HG03095 (cell line): Measurements from ENCODE around the gene ST6GALNAC5.

Experiments used
- ATAC-seq: cut with Tn5 transposase; IDR thresholded peaks from one replicate; pipeline ENCODE4 v1.9.1; 2021; ENCODE audit warnings: moderate library complexity; ENCODE audit not compliant: unreplicated experiment

ST6GALNAC5 gene

GRCh38 chr1:77039739-77040138 lies 172.5 kb downstream of the ST6GALNAC5 start:
- no peak for ATAC-seq

DNA sequence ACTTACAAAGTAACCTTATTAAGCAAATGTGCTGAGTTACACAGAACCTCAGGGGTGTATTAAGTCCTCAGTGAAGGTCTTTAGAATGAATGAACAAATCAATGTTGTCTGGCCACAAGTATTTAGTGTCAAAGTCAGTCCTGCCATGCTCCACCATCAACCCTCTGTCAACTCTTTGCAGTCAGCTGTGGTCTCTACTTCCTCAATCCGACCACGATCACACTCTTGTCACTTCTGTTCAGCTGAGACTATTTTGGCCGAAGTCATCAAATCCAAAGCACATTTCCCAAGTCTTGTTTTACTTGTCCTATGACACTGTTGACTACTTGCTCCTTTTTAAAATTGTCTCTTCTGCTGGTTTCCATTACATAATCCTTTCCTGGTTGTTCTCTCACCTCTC lies 173.5 kb downstream of the ST6GALNAC5 start:
- ATAC-seq = no peak

GRCh38 chr1:77044133-77044849 lies 177.0 kb downstream of the ST6GALNAC5 start:
- ATAC-seq = no peak

GRCh38 chr1:77047575-77047974 lies 180.3 kb downstream of the ST6GALNAC5 start:
- no peak for ATAC-seq

DNA sequence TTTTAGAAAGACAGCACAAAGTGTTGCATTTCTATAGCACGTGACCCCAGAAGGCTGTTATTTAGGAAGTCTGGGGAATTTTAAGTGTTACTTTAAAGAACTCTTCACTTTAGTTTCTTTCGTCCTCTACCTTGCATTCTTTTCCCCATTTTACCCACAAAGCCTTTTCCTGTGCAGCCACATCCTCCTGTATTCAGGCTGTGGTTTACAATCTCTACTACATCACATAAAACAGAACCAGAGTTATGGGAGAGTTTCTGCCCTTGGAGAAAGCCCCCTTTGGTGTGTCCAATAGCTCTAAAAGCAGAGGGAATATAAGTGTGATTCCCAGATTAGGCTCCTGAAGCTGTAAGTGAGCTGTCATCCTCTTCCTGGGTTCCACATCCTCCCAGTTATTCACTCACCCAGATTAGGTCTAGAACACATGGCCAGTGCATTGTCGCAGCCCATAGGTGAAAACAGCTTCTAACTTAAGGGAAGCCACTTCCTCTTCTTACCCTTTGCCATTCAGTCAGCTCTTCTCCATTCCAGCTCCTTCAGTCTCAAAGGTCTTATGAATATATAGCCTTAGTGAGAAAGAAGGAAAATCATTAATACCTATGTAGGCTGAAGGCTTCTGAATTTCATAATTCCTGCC lies 180.8 kb downstream of the ST6GALNAC5 start:
- ATAC-seq = no peak

GRCh38 chr1:77048615-77049005 lies 181.3 kb downstream of the ST6GALNAC5 start:
- no peak for ATAC-seq

DNA sequence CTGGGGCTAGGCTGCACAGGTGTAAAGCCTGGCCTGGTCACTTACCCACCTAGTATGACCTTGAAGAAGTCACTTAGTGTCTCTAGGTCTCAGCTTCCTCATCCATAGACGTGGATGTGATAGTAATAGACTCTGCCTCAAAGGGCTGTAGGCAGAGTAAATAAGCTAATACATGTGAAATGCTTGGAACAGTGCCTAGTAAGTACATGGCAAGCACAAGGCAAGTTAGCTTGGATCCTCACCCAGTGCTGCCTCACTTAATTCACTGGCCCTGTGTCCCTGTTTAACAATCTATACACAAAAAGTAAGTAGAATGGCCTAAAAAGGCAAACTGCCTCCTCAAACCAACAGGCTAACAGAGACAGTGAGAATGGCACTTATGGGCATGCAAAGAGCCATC lies 184.1 kb downstream of the ST6GALNAC5 start:
- ATAC-seq = no peak

DNA sequence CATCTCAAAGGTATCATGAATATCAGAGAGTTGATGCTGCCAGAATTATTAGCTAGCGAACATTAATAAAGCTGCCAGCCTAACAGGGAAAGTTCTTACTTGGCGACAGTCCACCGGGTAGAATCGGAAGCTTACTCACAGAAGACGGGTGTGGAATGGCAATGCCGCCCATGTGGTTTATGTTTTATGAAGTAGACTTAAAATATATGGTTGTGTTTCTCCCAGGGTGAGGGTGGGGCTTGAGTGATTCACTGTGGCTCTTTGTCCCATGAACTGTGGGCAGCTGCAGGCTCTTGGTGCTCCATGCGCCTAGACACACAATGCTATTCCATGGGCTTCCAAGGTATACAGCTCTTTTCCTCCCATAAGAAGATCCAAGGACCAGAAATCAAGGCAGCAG lies 189.2 kb downstream of the ST6GALNAC5 start:
- ATAC-seq = no peak

DNA sequence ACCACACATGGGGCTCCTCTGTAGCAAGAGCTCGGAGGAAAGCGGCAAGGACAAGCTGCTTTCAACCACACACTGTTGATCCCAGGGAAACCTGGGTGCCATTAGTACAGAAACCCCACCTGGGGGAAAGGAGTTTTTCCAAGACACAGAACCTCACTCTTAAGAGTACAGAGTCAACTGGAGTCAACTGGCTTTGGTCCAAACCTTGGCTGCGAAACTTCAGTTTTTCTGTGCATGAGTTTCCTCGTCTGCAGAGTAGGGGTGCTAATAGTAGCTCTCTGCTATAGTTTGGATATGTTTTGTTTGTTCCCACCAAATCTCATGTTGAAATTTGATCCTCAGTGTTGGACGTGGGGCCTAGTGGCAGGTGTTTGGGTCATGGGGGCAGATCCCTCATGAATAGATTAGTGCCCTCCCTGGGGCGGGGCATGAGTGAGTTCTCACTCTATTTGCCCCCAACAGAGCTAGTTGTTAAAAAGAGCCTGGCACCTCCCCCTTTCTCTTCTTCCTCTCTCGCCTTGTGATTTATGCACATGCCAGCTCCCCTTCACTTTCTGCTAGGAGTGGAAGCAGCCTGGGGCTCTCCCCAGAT lies 190.8 kb downstream of the ST6GALNAC5 start:
- ATAC-seq = no peak

DNA sequence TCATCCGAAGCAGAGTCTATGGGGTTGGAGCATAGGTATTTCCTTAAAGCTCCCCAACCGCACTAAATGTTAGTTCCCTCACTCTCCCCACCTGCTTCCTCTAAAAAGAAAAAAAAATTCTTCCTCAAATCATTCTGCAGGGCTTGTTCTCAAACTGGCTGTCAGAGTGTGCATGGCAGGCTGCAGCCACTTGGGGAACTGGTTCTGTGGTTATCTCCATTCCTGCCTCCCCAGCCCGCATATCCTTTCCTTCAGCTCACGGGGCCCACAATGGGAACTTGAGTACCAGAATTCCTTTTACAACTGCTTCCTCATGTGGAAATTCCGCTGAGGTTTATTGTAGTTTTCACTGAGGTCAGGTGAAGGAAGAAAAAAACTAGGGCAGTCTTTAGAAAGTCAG lies 192.7 kb downstream of the ST6GALNAC5 start:
- no peak for ATAC-seq

- ATAC-seq = no peak
Observed at GRCh38 chr1:77061162-77061561, 193.9 kb downstream of the ST6GALNAC5 start.

- ATAC-seq = no peak
Observed at GRCh38 chr1:77063118-77063517, 195.8 kb downstream of the ST6GALNAC5 start.

DNA sequence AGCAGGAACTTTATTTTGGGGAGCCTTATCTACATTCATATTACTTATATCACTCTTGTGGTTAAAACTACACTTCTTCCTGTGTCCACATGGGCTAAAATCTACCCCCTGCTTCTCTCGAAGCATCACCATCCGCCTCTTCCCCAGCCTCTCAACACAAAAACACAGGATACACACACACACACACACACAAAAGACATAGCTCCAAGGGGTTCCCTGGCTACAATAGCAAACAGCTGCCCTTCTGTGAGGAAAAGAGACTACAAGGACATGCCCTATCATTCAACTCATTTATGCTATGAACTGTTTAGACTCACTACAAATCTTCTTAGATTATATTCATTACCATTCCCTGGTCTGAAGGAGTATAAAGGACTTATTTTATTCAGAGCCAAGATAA lies 197.0 kb downstream of the ST6GALNAC5 start:
- no peak for ATAC-seq

- ATAC-seq = no peak
Observed at GRCh38 chr1:77065693-77066342, 198.5 kb downstream of the ST6GALNAC5 start.

GRCh38 chr1:77068013-77068412 lies 200.7 kb downstream of the ST6GALNAC5 start:
- ATAC-seq = no peak

- no peak for ATAC-seq
Observed at GRCh38 chr1:77076759-77077158, 209.5 kb downstream of the ST6GALNAC5 start.

DNA sequence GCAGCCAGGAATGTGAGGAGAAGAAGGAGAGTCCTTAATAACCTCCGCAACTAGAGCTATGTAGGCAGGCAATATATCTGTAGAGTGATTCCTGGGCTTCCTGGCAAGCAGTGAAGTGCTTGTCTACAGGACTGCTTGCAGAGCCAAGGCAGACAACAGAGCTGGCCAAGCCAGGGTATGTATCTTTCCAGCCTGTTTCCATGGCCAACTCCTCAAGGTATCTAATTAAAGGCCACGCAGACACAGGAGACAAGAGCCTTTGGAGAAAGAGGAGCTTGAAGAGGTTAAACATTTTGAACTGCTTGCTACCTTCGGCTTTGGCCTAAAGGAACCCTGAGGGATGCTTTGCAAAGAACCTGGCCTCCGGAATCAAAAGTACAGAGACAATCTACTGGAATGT lies 214.6 kb downstream of the ST6GALNAC5 start:
- no peak for ATAC-seq

DNA sequence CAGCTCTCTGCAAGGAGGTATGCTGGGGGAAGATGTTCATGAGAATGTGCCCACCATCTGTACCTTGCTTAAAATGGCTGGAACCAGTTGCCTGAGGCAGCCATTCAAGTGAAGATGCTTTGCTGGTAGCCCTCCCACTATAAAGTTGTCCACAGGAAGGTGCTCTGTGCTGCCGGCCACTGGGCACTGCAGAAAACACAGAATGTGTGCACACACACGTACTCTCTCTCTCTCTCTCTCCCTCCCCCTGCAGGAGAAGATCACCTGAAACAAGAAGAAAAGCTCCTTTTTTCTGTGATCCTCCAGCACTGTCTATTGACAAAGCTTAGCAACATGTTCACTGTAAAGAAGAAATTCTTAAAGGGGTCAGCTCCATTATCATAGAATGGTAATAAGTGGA lies 217.2 kb downstream of the ST6GALNAC5 start:
- no peak for ATAC-seq

- no peak for ATAC-seq
Observed at GRCh38 chr1:77085109-77085508, 217.8 kb downstream of the ST6GALNAC5 start.

GRCh38 chr1:77089756-77090155 lies 222.5 kb downstream of the ST6GALNAC5 start:
- no peak for ATAC-seq

- no peak for ATAC-seq
Observed at GRCh38 chr1:77095236-77095635, 228.0 kb downstream of the ST6GALNAC5 start.
